Islet of Langerhans (tissue), 1 donor: ENCODE results near the gene SLC16A4.

ENCODE experiments used
- FAIRE-seq: peaks from one replicate; lab custom pipeline; 2011; peaks lifted over from hg19 to GRCh38; lab: Jason Lieb, UNC

The SLC16A4 gene

DNA sequence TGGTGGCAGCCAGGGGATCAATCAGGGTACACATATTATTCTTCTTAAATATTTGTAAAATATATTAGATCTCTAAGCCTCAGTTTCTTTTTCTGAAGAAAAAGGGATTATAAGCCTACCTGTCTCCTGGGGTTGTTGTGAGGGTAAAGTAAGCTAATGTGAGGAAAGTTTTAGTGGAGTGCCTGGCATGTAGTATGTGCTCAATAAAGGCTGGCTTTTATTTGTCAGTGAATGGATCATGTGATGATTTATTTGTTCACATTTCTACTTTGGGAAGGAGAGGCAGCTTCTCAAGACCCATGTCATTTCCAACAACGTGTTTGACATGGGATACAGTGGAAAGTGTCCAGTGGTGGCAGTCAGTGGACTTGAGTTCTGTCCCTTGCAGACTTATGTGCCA lies 64.0 kb downstream of the SLC16A4 start:
- no peak for FAIRE-seq

- no peak for FAIRE-seq
Observed at GRCh38 chr1:110324667-110325066, 66.2 kb downstream of the SLC16A4 start.

DNA sequence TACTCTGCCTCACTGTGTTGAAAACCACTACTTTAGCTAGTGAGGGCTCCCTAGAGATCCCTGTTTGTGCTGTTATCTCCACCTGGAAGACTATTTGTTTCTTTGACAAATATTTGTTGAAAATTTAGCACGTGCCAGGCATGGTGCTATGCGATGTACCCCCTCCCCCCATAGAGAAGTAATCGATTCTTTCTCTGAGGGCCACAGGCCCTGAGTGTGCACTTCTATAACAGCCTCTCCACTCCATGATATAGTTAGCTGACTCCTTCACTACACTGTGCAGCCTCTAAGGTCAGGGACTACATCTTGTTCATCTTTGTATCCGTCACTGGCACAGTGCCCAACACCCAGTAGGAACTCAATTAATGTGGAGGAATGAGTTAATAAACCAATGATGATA lies 69.0 kb downstream of the SLC16A4 start:
- FAIRE-seq = no peak

GRCh38 chr1:110321045-110321444 lies 69.8 kb downstream of the SLC16A4 start:
- FAIRE-seq = no peak

DNA sequence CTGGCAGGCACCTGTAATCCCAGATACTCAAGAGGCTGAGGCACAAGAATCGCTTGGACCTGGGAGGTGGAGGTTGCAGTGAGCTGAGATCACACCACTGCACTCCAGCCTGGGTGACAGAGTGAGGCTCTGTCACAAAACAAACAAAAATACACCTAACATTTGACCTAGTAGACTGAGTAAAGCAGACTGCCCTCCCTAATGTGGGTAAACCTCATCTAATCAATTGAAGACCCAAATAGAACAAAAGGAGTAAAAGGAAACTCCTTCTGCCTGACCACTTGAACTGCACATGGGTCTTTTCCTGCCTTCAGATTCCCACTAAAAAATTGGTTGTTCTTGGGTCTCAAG lies 70.7 kb downstream of the SLC16A4 start:
- FAIRE-seq = no peak

DNA sequence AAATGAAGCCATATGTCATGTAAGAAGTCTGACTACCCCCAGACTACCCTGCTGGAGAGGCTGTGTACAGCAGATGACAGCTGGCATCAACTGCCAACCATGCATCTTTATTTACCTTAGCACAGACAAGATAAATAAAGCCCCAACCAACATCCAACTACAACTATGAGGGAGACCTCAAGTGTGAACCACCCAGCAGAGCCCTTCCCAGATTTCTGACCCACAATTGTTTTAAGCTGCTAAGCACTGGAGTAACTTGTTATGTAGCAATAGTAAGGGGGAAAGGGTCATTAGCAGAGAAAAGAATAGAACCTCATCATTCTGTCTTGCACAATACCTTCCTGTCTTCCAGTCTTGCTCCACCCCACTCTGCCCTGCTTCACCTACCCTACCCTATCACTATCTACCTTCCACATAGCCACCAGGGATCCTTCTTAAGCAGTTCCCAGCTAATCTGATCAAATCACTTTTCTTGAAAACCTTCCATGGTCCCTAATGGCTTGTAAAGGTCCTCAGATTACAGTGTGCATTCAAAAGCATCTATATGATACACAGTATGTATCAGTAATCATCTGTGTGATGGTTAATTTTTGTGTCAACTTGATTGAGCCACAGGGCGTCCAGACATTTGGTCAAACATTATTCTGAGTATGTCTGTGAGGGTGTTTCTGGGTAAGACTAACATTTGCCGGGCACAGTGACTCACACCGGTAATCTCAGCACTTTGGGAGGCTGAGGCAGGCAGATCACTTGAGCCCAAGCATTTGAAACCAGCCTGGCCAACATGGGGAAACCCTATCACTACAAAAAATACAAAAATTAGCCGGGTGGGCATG lies 71.3 kb downstream of the SLC16A4 start:
- no peak for FAIRE-seq

GRCh38 chr1:110318046-110318445 lies 72.8 kb downstream of the SLC16A4 start:
- no peak for FAIRE-seq

GRCh38 chr1:110316735-110317134 lies 74.1 kb downstream of the SLC16A4 start:
- FAIRE-seq = no peak
